Myocyte (in vitro differentiated cells): Measurements from ENCODE around the gene LARP4B. TPM values are rescaled to one million over a fixed set of nuclear protein-coding genes. Genes with fewer than 3 reads are reported as not detected.

Source experiments
- DNase-seq: peaks from one replicate; pipeline ENCODE4 v3.0.0-alpha.2; 2012; ENCODE audit warnings: low read depth
- total RNA-seq: library from RNA; depleted of rRNA; stranded (reverse); fragments of >200 nt; gene quantifications from 2 replicates; pipeline ENCODE4 v1.2.3, GENCODE V29; 2014

LARP4B gene
- total RNA-seq, 1 donor from 2014 or later: 28.0 TPM

DNA sequence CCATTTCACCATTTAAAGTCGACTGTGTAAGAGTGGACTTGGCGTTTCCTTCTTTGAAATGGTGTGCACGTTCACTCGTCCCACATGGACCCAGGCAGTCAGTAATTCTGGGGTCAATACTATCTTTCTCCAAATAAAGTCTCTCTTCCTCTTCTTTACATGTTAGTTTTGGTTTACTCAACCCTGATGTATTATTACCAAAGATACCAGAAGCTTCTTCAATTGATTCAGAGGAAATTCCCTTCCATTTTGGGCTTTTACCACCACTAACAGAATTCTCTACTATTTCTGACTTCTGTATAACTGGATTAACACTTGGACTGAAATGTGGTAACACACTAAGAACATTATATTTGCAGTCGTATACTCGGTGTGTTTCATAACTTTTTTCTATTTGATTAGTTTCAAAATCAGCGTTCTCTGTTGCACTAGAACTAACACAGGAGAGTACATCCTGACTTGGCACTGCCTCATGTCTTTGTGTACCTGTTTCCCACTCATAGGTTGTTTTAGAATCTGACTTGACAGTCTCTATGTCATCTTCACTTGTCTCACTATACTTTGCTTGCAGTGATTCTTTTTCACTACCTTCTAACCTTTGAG is 60.8 kb downstream of the LARP4B start:
- no peak for DNase-seq

DNA sequence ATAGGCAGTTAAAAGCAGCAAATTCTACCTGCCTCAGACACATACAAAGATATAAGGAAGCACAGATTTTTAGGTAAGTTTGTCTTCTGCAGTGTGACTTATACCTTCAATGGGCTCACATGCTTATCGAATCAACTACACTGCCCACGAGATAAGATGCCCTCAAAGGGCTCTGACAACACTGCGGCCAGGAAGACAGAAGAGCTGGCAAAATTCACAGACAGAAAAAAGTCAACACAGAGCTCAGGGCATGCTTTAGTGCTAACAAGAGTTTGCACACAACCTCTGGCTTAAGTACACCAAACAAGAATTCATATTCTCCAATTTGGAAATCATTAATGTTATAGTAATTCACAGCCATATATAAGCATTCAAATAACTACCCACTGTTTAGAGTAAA is 62.3 kb downstream of the LARP4B start:
- no peak for DNase-seq

- no peak for DNase-seq
These were observed 63.7 kb downstream of the LARP4B start for GRCh38 chr10:867807-868206.

DNA sequence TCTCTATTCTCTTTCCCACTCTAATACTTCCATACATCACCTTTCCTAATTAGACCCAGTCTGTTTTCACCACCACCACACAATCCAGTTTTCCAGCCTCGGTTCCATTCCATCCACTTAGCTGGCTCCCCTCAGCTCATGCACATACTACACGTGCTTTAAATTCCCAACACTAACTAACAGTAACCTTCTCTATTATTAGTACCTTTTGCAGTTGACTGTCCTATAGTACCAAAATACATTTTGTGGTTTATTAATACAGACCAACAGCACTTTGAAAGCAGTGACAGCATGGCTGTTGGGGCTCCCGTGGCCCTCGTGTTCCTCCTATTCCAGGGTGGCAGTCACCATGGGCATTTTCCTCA is 64.9 kb downstream of the LARP4B start:
- no peak for DNase-seq

GRCh38 chr10:865924-866576 is 65.5 kb downstream of the LARP4B start:
- DNase-seq: no peak

DNA sequence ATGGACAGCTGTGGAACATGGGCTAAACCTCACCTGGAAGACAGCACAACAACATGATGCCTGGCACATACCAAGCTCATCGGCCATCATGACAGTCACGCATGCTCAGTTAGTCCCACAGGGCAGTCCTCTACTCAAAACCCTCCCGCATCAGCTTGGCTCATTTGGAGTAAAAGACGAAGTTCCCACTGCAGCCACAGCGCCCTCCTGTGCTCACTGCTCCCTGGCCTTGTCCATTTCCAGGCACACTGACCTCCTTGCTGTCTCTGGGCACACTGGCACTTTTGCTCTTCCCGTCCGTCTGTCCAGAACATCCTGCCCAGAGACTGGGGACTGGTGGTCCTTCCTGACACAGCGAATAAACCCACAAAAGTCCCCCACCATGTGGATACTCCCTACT is 66.2 kb downstream of the LARP4B start:
- DNase-seq: no peak

- DNase-seq: no peak
These were observed 71.0 kb downstream of the LARP4B start for GRCh38 chr10:860519-860918.

DNA sequence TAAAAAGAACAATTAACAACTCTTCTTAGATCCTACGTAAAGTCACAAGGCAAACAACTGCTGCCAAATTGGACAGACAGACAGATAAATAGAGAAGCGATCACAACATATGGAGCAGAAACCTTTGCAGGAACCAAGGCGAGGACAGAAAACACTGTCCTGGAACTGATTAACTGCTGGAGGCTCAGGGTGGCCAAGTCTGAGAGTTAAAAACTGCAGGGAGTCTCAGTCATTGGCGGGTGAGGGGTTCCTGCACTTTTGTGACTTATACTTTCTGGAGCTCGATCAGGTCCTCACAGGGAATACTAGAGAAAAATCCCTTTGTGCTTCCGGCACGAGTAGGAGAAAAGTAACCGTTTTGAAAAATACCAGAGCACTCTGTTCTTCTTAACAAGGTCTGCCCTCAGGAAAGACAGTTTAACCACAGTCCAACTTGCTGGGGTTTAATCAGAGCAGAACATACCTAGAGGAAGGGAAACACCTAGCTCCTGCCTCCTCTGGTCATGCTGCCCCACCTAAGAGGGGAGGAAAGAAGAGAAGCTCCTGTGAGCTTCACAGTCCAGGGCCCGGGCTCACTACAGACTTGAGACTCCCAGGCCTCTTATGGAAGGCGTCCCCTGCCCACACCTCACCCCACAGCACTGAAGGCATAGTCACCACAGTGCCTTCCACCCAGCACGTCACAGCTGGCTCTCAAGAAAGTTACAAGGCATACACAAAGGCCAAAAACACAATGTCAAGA is 74.9 kb downstream of the LARP4B start:
- DNase-seq: no peak

- DNase-seq: no peak
These were observed 75.8 kb downstream of the LARP4B start for GRCh38 chr10:855671-856070.

- no peak for DNase-seq
These were observed 76.4 kb downstream of the LARP4B start for GRCh38 chr10:855079-855478.

DNA sequence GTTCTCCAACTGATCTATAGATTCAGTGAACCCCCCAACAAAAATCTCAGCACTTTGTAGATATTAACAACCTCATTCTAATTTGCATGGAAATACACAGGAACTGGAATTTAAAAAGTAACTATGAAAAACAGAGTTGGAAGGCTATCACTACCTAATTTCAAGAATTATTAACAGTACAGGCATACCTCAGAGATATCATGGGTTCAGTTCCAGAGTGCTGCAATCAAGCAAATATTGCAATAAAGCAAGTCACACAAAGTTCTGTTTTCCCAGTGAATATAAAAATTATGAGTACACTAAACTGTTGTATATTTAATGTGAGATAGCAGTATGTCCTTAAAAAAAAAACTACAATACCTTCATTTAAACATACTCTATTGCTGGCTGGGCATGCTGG is 78.5 kb downstream of the LARP4B start:
- DNase-seq: no peak

DNA sequence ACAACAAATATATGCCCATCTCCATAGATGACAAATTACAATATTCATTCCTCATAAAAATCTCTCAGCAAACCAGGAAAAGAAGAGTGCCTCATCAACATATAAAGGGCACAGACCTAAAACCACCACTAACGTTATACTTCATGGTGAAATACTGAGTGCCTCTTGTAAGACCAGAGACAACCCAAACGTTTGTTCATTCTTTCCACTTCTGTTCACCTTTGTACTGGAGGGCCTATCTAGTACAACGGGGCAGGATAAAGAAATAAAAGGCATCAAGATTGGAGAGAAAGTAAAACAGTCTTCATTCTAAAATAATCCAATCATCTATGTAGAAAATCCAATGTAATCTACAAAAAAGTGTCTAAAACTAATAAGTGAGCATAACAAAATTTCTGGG is 79.1 kb downstream of the LARP4B start:
- DNase-seq: no peak

DNA sequence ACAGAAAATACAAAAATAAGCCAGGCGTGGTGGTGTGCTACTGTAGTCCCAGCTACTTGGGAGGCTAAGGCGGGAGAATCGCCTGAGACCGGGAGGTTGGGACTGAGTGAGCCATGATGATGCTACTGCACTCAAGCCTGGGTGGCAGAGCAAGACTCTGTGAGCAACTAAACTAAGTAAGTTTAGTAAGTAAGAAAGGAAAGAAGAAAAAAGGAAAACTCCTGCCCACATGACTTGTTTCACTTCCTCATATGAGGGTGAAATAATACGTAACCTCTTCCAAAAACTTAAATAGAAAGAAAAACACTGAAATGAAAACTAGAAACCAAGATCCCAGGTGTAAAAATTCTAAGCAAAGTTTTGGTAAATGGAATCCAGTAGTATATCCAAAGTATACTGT is 79.6 kb downstream of the LARP4B start:
- no peak for DNase-seq

DNA sequence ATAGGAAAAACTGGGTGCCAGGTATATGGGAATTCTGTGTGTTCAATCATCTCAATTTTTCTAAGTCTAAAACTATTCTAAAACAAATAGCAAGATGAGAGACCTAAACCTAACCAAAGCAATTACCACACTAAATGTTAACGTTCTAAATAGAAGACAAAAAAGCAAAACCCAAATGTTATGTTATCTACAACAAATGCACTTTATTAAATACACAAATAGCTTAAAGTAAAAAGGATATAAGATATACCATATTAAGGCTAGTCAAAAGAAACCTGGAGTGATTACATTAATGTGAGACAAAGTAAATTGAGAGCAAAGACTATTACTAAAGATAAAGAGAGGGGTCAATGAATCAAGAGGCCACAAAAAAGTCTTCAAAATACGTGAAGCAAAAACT is 81.4 kb downstream of the LARP4B start:
- no peak for DNase-seq

DNA sequence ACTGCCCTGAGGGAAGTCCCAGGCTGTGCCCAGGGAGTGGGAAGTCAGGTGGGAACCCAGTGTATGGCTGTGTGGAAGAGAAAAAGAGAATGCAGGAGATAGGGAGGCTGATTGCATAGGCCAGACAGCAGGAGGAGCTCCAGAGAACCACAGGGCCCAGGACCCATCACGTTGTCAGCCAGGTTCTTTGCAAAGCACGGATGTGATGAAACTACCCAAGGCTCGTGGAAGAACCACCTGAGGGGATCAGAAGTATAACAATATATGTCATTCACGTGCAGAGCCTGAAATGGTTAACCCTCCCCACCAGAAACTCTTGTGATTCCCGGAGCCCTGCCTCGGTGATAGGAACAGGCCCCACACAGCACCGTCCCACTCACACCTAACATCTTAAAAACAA is 83.6 kb downstream of the LARP4B start:
- DNase-seq: no peak

- no peak for DNase-seq
These were observed 85.3 kb downstream of the LARP4B start for GRCh38 chr10:846126-846685.

GRCh38 chr10:845526-845925 is 86.0 kb downstream of the LARP4B start:
- peak; percentile 18 for DNase-seq

DNA sequence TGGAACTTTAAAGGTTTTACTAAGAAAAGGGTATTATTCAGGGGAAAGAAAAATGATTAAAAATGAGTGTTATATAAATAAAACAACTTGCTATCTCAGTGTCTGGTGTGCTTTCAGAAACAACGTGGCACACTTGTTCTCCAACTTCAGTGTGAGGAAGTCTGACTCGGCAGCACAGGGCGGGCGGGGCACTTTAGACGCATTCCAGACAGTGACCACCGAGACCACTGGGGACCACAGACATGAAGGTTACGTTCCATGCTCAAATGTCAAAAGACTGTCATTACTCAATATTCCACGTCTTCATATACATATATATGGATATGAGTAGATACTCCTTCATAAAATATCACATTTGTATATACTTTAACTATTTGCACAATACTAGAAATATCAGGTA is 87.0 kb downstream of the LARP4B start:
- peak; percentile 81 for DNase-seq

DNA sequence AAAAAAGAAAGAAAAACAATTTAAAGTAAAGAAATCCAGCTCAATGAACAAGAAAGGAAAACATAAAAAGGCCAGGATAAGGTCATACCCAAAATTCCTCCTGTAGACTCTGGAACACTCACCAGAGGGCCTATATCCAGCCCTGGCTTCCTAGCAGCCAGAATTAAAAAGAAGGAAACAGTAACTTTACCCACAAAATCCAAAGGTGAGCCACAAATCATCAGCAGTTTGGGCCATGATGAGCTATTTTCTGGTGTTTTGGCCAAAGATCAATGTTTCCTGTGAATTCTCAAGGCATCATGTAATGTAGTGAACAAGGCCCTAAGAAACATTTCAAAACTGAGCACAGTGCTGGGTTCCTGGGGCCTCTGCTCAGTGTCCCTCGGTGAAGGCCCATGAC is 87.8 kb downstream of the LARP4B start:
- DNase-seq: no peak

GRCh38 chr10:842795-843194 is 88.7 kb downstream of the LARP4B start:
- DNase-seq: no peak

DNA sequence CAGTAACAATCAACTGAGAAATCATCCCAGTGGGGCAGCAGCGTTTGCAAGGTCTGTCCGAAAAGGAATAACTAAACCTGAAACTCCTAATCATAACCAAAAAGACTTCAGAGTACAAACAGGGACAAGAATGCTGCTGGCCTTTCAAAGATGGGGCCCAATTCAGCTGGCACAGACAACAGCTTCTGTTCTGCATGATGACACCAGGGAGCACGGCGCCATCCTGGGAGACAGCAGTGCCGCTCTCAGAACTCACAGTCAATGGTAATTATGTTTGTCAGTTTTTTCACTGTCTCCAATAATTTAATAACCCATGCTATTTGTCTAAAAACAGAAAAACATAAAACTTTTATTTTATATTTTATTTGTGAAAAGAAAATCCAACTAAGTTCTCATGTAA is 90.0 kb downstream of the LARP4B start:
- DNase-seq: no peak

DNA sequence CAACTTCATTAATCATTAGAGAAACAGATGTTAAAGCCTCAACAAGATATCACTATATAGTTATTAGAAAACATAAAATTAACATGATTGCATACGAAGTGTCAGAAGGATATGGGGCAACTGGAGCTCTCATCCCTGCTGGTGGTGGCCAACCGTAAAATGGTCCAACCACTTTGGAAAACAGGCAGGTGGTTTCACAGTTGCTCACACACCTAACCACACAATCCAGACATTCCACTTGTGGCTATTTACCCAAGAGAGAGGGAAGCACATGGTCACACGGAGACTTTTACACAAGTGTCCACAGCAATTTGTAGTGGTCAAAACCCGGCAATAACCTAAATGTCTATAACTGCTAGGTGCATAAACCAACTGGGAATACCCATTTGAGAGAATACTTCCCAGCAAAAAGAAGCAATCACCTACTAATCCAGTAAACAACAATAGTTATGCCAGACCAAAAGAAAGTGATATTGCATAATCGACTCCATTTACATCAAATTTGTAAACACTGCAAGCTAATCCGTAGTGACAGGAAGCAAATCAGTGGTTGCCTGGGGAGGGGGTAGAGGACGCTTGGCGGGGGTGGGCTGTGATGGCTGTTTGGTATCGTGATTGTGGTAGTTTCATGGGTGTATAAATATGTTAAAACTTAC is 91.8 kb downstream of the LARP4B start:
- peak; percentile 91 for DNase-seq
